Measurements from ENCODE around the gene LSM5.

LSM5 gene

GRCh38 chr7:32533276-32534029, 43.3 kb upstream of the LSM5 start:
- no peak overlapping the region for H3K4me3 ChIP-seq (replicated peaks; ENCODE audit: low read depth, low read length)
- TF ChIP-seq CTCF (IDR thresholded peaks at IDR 0.05; ENCODE audit: low read depth, low read length, missing control alignments), result no peak
- DNase-seq (ENCODE audit: extremely low read depth, low read depth), result no peak

DNA sequence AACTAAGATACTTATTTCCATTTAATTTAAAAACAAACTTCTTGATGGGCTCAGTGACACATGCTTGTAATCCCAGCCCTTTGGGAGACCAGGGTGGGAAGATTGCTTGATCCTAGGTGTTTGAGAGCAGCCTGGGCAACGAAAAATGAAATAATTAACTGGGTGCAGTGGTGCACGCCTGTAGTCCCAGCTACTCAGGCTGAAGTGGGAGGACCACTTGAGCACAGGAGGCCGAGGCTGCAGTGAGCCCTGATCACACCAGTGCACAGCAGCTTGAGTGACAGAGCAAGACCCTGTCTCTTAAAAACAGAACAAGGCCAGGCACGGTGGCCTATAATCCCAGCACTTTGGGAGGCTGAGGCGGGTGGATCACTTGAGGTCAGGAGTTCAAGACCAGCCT, 42.5 kb upstream of the LSM5 start:
- DNase-seq (ENCODE audit: extremely low read depth, low read depth), result no peak
- no peak for TF ChIP-seq CTCF (IDR thresholded peaks at IDR 0.05; ENCODE audit: low read depth, low read length, missing control alignments)
- no peak overlapping the region for H3K4me3 ChIP-seq (replicated peaks; ENCODE audit: low read depth, low read length)

DNA sequence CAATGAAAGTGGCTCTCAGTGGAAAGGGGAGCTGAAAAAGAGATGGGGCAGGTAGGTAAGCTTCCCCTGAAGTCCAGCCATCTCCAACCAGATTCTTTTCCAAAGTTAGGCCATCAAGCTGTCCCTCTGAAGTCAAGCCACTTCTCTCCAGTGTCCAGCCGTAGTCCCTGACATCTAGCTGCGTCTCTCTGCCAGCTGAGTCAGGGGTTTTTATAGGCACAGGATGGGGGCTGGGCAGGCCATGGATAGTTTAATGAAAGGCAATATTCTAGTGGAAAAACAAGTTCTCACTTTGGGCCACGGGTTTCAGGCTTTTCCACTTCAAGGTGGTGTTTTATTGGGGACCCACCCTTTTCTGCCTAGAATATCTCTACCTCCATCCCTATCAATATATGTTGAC, 41.9 kb upstream of the LSM5 start:
- TF ChIP-seq CTCF (IDR thresholded peaks at IDR 0.05; ENCODE audit: low read depth, low read length, missing control alignments), result no peak
- no peak for DNase-seq (ENCODE audit: extremely low read depth, low read depth)

DNA sequence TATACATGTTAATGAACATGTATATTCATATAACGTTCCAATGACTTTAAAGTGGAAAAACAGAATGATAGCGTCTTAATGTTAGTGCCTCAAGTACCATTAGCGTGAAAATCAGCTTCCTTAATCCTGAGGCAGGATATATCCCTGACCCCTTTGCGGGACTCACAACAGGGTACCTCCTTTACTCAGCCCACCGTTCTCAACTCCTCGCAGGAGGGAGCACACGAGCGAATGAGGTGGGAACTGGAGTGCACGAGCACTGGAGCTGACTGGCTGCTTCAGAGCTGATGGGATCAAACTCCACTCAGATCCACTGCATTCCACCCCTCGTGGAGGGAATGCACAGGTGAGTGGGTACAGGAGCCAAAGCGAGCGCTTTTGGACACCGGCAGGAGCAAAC, 41.2 kb upstream of the LSM5 start:
- no peak for DNase-seq (ENCODE audit: extremely low read depth, low read depth)
- no peak overlapping the region for H3K4me3 ChIP-seq (replicated peaks; ENCODE audit: low read depth, low read length)
- TF ChIP-seq CTCF (IDR thresholded peaks at IDR 0.05; ENCODE audit: low read depth, low read length, missing control alignments), result no peak

More for the DNA sequence above, 41.9 kb upstream of the LSM5 start:
- no peak overlapping the region for H3K4me3 ChIP-seq (replicated peaks; ENCODE audit: low read depth, low read length)

DNA sequence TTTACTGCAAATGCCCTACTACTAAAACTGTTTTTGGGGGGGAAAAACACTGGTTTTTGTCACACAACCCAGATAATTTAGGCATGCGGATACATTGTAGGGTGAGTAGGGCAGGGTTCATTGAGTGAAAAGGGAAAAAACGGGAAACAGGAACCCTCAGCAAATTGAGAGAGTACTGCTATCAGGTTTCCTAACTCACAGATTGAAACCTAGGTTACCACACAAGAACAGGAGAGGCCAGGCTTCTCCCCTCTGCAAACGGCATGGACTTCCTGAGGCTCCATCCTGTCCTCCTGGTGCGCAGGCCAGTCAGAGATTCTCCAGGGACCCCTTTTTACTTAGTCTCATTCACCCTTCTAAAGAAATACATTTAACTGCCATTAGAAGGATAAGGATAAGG, 35.7 kb upstream of the LSM5 start:
- TF ChIP-seq CTCF (IDR thresholded peaks at IDR 0.05; ENCODE audit: low read depth, low read length, missing control alignments), result no peak

DNA sequence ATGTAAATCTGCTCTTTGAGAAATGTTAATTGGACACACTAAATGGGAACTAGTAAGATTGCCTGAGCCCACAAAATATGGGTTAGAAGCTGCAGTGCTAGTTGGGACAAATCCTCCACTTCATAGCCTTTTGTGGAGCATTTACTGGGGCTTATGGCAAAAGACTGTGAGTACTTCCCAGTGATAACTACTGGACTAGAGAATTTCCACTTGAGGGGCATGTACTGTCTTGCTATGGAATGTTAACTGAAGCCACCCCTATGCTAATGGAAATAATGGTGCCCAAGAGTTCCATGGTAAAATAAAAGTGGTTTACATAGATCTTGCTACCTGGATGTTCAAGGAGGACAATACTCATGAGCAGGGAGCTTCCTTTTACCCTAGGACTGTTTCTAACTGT, 34.5 kb upstream of the LSM5 start:
- no peak for DNase-seq (ENCODE audit: extremely low read depth, low read depth)
- no peak for TF ChIP-seq CTCF (IDR thresholded peaks at IDR 0.05; ENCODE audit: low read depth, low read length, missing control alignments)
- no peak overlapping the region for H3K4me3 ChIP-seq (replicated peaks; ENCODE audit: low read depth, low read length)

More for the DNA sequence above, 35.7 kb upstream of the LSM5 start:
- no peak overlapping the region for H3K4me3 ChIP-seq (replicated peaks; ENCODE audit: low read depth, low read length)
- no peak for DNase-seq (ENCODE audit: extremely low read depth, low read depth)

Data from HFF-Myc (cell line).